Lung (tissue), 12 donors: ENCODE data around the gene SIM2. TPM values are rescaled to one million over a fixed set of nuclear protein-coding genes. Genes with fewer than 3 reads are reported as not detected.

Experiments
- ATAC-seq: fragments of 200-7000 bp; cut with Tn5 transposase; one replicate; pipeline ENCODE4 v1.9.1; 2020; ENCODE audit warnings: moderate number of reproducible peaks; ENCODE audit not compliant: insufficient read depth, low FRiP score
- DNase-seq, 3 donors: peaks; one replicate each; pipeline ENCODE4 v3.0.0-alpha.2; 2013 to 2017
- H3K27ac ChIP-seq, 2 donors: one replicate each; pipeline ENCODE4 v1.5.1; 2013; ENCODE audit warnings: mild to moderate bottlenecking in 2 of 2, moderate library complexity in 2 of 2, control low read depth in 1 of 2, inconsistent platforms in 1 of 2, low read depth in 1 of 2, low read length in 1 of 2
- H3K27me3 ChIP-seq, 3 donors: one replicate each; pipeline ENCODE4 v1.5.1; 2013; ENCODE audit warnings: low read length in 2 of 3; ENCODE audit not compliant: control insufficient read depth in 3 of 3, insufficient read depth in 3 of 3
- H3K36me3 ChIP-seq, 4 donors: one replicate each; pipeline ENCODE4 v1.5.1; 2013; ENCODE audit warnings: low read length in 4 of 4, mild to moderate bottlenecking in 1 of 4, moderate library complexity in 1 of 4; ENCODE audit not compliant: control insufficient read depth in 4 of 4, insufficient read depth in 4 of 4
- H3K4me1 ChIP-seq, 5 donors: one replicate each; pipeline ENCODE4 v1.5.1; 2013; ENCODE audit warnings: low read length in 5 of 5, mild to moderate bottlenecking in 2 of 5, moderate library complexity in 1 of 5; ENCODE audit not compliant: control insufficient read depth in 5 of 5, insufficient read depth in 5 of 5
- H3K4me3 ChIP-seq: one replicate; pipeline ENCODE4 v1.5.1; 2013; ENCODE audit warnings: mild to moderate bottlenecking, control low read depth, moderate library complexity
- H3K9ac ChIP-seq, 2 donors: one replicate each; pipeline ENCODE4 v1.5.1; 2013; ENCODE audit warnings: low read length in 2 of 2, control low read depth in 1 of 2; ENCODE audit not compliant: insufficient read depth in 1 of 2
- H3K9me3 ChIP-seq, 4 donors: one replicate each; pipeline ENCODE4 v1.5.1; 2013; ENCODE audit warnings: low read length in 3 of 4, mild to moderate bottlenecking in 1 of 4, moderate library complexity in 1 of 4; ENCODE audit not compliant: control insufficient read depth in 4 of 4, insufficient read depth in 3 of 4
- CTCF ChIP-seq: IDR thresholded peaks from 2 replicates; pipeline ENCODE4 v1.5.1; 2012; ENCODE audit warnings: mild to moderate bottlenecking; ENCODE audit errors: control extremely low read depth, extremely low read depth
- WGBS, 2 donors: extraction: QIAGEN DNeasy Blood & Tissue Kit; methylation state at CpG; one replicate each; pipeline ENCODE4 v1.1.7; 2013; 5-methylcytosine and 5-hydroxymethylcytosine counted together
- polyA plus RNA-seq, 2 donors: library from polyadenylated mRNA; stranded (reverse); fragments of 200-250 nt; gene quantifications; one replicate each; pipeline ENCODE4 v1.2.1, GENCODE V29; 2013
- total RNA-seq, 2 donors: library from RNA; depleted of rRNA in 1 of 2; stranded (reverse); fragments of >200 nt in 1 of 2; gene quantifications; one replicate each; pipeline ENCODE4 v1.2.1, GENCODE V29; 2014 to 2021
- donor health status: control.
- donor health status: control.
- donor health status: Bipolar disorder and iron deficiency.
- donor health status: healthy.
- donor health status: DM: yes; HTN: yes; CAD: no.

Gene SIM2
- total and polyA plus RNA-seq, 4 donors: not detected

GRCh38 chr21:36703123-36703522, 4.2 kb downstream of the SIM2 start:
- WGBS, 2 donors: 24 to 27% methylated on average over 3 of the region's 3 CpGs
- ATAC-seq (no peak), DNase-seq (no peak)
- peaks cover 0 to 9% (median 0%) of the 10 kb centered on the region in 4 donors for H3K9me3 ChIP-seq
- no peak overlapping the region for H3K9ac ChIP-seq
- H3K36me3 ChIP-seq: no peaks in the 10 kb centered on the region
- H3K27me3 ChIP-seq: peaks cover 4 to 90% (median 78%) of the 10 kb centered on the region in 3 donors
- no peak for TF ChIP-seq CTCF
- H3K27ac ChIP-seq: no peak overlapping the region
- H3K4me1 ChIP-seq: peaks cover 0 to 38% (median 17%) of the 10 kb centered on the region in 5 donors
- no peak overlapping the region for H3K4me3 ChIP-seq

GRCh38 chr21:36703626-36704280, 4.8 kb downstream of the SIM2 start:
- H3K4me1 ChIP-seq: peaks cover 0 to 39% (median 22%) of the 10 kb centered on the region in 5 donors

GRCh38 chr21:36704281-36704957, 5.5 kb downstream of the SIM2 start:
- WGBS, 2 donors: 3 to 5% methylated on average over 49 of the region's 49 CpGs
- no peak for TF ChIP-seq CTCF
- H3K9ac ChIP-seq: no peak overlapping the region
- H3K4me1 ChIP-seq: peaks cover 0 to 37% (median 22%) of the 10 kb centered on the region in 5 donors
- DNase-seq (peak in 1 of 3 donors; percentile 27), ATAC-seq (no peak)
- H3K27me3 ChIP-seq: peaks cover 4 to 97% (median 83%) of the 10 kb centered on the region in 3 donors
- H3K27ac ChIP-seq: no peak overlapping the region
- H3K4me3 ChIP-seq: no peak overlapping the region
- peaks cover 0 to 13% (median 0%) of the 10 kb centered on the region in 4 donors for H3K9me3 ChIP-seq
- H3K36me3 ChIP-seq: no peaks in the 10 kb centered on the region

More at GRCh38 chr21:36703626-36704280, 4.8 kb downstream of the SIM2 start:
- Histone ChIP-seq H3K9me3 (peaks cover 0 to 9% (median 0%) of the 10 kb centered on the region in 4 donors), H3K27ac (no peak overlapping the region), H3K4me3 (no peak overlapping the region), H3K36me3 (no peaks in the 10 kb centered on the region), H3K9ac (no peak overlapping the region), H3K27me3 (peaks cover 4 to 91% (median 81%) of the 10 kb centered on the region in 3 donors)
- no peak for TF ChIP-seq CTCF
- 14 to 18% methylated on average over 15 of the region's 15 CpGs for WGBS, 2 donors
- no peak for DNase-seq
- no peak for ATAC-seq
